CD4-positive, alpha-beta T cell treated with Interleukin-2 at 100 ng/mL for 4 hours (primary cell): ENCODE data around the gene CACNA2D4.
A peak's percentile ranks its signal among the peaks of the same experiment; 100 is the strongest.
"Not testable (repeated sequence)": the region's sequence is repeated elsewhere in the genome, so short reads cannot be mapped to it uniquely, and the experiment has no call there.

Source experiments
- DNase-seq: peaks from one replicate; pipeline ENCODE4 v3.0.0-alpha.2; 2020; ENCODE audit warnings: low spot score

Gene CACNA2D4, protein sequence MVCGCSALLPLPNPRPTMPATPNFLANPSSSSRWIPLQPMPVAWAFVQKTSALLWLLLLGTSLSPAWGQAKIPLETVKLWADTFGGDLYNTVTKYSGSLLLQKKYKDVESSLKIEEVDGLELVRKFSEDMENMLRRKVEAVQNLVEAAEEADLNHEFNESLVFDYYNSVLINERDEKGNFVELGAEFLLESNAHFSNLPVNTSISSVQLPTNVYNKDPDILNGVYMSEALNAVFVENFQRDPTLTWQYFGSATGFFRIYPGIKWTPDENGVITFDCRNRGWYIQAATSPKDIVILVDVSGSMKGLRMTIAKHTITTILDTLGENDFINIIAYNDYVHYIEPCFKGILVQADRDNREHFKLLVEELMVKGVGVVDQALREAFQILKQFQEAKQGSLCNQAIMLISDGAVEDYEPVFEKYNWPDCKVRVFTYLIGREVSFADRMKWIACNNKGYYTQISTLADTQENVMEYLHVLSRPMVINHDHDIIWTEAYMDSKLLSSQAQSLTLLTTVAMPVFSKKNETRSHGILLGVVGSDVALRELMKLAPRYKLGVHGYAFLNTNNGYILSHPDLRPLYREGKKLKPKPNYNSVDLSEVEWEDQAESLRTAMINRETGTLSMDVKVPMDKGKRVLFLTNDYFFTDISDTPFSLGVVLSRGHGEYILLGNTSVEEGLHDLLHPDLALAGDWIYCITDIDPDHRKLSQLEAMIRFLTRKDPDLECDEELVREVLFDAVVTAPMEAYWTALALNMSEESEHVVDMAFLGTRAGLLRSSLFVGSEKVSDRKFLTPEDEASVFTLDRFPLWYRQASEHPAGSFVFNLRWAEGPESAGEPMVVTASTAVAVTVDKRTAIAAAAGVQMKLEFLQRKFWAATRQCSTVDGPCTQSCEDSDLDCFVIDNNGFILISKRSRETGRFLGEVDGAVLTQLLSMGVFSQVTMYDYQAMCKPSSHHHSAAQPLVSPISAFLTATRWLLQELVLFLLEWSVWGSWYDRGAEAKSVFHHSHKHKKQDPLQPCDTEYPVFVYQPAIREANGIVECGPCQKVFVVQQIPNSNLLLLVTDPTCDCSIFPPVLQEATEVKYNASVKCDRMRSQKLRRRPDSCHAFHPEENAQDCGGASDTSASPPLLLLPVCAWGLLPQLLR

GRCh38 chr12:1918081-1918883 is at the start of gene CACNA2D4:
TSS of gene CACNA2D4 (minus strand) at chr12:1918652. CDS start at chr12:1918473, 179 bp downstream.
- DNase-seq = no peak

GRCh38 chr12:1966561-1967226 is 48.2 kb upstream of the CACNA2D4 start:
- DNase-seq = no peak

DNA sequence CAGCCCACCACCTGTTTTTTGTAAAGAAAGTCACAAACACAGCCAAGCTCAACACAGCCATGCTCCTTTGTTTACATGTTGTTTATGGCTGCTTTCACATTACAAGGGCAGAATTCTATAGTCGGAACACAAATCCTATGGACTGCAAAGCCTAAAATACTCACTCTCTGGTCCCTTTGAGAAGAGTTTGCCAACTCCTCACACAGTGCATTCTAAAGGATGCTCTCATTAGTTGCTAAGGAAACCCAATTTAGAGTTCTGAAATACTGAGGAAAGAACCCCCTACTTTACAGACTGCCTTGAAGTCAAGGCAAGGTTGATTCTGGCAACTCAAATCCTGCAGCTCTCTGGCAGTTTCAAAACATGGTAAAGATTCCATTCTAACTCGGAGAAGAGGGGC is 47.5 kb upstream of the CACNA2D4 start:
- DNase-seq = no peak

DNA sequence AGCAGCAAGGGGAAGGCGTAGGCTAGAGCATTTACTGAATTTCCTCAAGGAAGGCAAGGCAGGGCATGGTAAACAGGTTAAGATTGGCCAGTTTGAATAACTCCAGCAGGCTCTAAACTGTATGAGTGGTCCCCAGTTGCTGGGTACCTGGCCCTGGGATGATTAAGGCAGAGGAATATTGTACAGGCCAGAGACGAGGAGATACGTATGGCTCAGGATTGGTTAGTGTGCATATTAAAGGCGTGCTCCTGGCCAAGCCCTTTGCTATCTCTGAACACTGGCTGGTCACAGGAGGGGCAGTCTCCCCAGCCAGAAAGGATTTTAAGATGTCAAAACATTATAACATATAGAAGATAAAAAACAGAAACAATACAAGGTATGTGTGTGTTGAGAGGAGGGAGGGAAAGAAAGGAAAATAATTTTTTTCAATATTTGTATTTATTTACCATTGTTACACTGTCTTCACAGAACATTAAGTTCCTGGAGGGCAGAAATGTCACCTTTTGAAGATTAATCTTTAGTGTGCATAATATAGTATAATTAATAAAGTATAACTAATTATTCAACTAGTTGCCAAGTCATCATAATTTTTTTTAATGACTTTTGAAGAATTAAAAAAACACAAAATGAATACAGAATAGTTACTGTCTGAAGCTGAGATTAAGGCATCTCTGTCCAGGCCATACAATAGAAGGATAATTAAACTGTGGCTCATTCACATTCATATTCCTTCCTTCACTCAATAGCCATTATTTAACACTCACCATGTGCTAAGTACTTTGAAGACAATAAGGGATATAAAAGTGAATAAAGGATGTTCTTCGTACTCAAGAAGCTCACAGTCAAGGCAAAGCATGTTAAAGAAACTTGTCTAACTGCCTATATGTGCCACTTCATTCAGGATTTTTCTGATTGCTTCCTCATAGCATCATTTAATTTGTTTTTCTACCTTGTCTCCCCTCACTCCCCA is 43.9 kb upstream of the CACNA2D4 start:
- DNase-seq = no peak

- DNase-seq = no peak
Measured at GRCh38 chr12:1956716-1957115, 38.3 kb upstream of the CACNA2D4 start.

DNA sequence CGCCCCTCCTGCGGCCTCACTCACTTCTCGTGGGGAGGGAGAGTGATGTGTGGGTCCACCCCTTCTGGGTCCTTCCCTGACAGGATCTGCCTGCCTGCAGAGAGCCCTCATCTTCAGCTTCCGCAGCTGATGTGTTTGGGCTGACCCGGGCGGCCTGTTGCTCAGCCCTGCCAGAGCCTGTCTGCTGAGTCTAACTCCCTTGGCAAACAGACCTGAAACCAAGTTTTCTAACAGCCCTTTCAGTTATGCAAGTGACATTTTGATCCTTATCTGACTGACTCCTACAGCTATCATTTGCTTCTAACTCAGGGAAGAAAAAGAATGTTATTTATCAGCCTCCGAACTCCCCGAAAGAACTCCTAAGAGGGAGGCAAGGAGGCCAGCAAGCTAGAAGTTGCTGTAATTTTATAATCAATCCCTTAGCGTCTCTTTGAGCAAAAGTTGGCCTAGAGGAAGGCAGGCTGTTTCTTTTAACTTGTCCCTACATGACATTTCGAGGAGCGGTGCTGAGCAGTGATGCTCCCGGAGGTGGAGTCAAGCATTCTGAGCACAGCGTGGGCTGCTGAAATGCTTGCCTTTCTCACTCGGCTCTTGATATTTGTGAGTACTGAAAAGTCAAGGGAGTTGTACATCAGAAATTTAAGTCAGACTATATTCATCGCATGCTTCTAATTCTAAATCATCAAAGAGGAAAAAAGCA is 31.5 kb upstream of the CACNA2D4 start:
- no peak for DNase-seq

DNA sequence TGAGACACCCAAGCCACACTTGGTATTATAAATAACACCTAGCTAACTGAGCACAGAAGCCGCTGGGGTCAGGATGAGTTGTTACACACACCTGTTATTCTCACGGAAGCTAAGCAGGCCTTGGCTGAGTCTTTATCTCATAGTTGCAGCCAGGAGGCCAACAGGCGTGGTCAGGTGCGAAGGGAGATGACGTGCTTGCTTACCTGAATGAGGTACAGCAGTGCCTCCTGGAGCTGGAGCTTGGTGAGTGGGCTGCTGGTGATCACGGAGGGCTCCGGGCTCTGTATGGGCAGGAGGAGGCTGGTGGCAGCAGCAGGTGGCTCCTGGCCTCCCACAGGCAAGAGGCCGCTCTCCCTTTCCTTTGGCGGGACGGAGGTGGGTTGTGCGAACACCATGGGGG is 30.4 kb upstream of the CACNA2D4 start:
- no peak for DNase-seq

- no peak for DNase-seq
Measured at GRCh38 chr12:1947081-1947480, 28.6 kb upstream of the CACNA2D4 start.

- DNase-seq = no peak
Measured at GRCh38 chr12:1946296-1946695, 27.8 kb upstream of the CACNA2D4 start.

- not testable (repeated sequence) for DNase-seq
Measured at GRCh38 chr12:1945502-1945901, 27.1 kb upstream of the CACNA2D4 start.

GRCh38 chr12:1939801-1940607 is 21.6 kb upstream of the CACNA2D4 start:
- peak; percentile 92 for DNase-seq

DNA sequence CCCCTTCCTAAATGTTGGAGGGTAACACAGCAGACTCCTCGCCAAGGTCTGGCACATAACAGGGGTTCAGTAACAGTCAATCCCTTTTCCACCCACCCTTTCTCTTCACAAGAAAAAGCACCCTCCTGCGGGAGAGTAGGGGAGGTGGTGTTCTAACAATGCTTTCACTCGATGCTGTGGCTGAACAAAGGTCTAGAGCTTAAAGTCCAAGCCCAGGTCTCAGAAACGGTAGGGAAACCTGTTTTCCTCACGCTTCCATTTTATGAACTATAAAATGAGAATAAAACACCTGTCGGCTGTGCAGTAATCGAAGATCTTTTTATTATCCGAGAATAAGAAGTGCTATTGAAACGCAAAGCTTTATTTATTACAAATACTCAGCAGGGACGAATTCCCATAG is 20.9 kb upstream of the CACNA2D4 start:
- no peak for DNase-seq

GRCh38 chr12:1937481-1938224 is 19.2 kb upstream of the CACNA2D4 start:
- no peak for DNase-seq

DNA sequence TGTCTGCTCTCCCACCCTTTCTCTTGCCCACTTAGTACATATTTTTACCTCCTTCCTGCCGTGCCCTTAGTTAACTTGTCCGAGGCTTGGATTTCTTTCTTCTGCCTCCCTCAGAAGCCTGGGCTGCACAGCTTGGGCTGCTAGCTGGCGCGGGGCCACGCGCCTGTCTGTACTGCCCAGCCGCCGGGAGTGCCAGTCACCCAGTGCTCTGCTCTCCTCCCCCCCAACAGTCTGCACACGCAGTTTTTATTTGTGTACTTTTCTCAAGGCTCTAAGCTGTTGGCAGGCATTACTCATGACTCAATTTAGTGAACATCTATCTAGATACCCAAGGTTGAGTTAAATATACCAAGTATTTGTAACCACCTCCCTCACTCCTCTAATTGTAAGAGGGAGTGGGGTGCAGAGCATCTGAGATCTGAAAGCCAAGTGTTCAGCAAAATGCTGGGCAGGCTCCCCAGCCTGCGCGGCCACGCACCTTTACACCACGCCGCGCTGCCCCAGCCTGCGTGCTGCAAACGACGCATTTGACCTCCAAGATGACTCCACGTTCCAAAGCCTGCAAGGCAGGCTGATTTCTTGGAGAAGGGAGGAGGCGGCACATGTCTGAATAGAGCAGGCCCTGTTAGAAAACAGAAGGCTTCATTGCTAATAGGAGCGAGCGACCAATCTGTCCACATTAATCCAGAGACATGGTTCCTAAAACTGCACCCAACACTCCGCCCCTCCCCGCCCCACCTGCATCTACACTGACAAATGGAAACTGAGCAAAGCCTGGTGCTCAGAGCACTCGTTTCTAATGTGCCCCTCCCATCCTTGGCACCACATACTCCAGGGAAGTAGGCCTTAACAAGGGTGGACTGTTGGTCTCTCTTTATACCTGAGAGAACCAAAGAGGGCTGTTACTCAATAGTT is 18.2 kb upstream of the CACNA2D4 start:
- DNase-seq = no peak

GRCh38 chr12:1935700-1936378 is 17.4 kb upstream of the CACNA2D4 start:
- no peak for DNase-seq

DNA sequence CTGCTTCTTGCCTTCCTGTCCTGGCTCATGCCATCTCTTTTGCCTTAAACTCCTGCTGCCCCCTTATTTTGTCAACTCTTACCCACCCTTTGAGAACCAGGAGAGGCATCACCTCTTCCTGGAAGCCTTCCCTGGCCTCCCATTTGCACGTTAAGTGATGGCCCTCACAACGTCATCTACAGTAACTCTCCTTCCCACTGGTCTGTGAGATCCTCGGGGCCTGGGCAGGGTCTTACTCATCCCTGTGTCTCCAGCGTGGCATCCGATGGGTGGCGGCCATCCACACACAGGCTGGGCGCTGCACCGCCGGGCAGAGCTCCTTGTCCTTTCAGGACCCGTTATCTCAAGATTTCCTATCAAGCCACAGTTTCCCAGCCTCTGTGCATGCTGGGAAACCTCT is 16.8 kb upstream of the CACNA2D4 start:
- no peak for DNase-seq
